ENCODE results near the gene ZNF148.

The ZNF148 gene

GRCh38 chr3:125289429-125289981, 85.6 kb downstream of the ZNF148 start:
- Histone ChIP-seq H3K4ac (ENCODE audit: low read depth, low read length) (no peak overlapping the region), H3K9ac (ENCODE audit: low read length) (no peak overlapping the region), H3K23ac (ENCODE audit: low read length) (no peak overlapping the region), H3K36me3 (ENCODE audit: control insufficient read depth, insufficient read depth, low read length) (peaks cover 1% of the 10 kb centered on the region), H3K4me3 (ENCODE audit: low read length) (no peak overlapping the region), H2BK5ac (ENCODE audit: low read length) (no peak overlapping the region), H3K4me2 (ENCODE audit: low read length) (no peak overlapping the region), H3K4me1 (ENCODE audit: control insufficient read depth, low read depth, low read length) (peaks cover 3% of the 10 kb centered on the region), H3K18ac (ENCODE audit: low read length) (no peak overlapping the region), H2BK15ac (replicated peaks; ENCODE audit: low read depth) (no peak overlapping the region), H3K79me2 (ENCODE audit: control insufficient read depth, insufficient read depth, low read length) (no peaks in the 10 kb centered on the region), H3K27ac (ENCODE audit: low read depth, low read length) (no peak overlapping the region), H4K8ac (ENCODE audit: low read depth, low read length) (no peak overlapping the region), H3K79me1 (ENCODE audit: low read length) (peaks cover 3% of the 10 kb centered on the region), H2AK5ac (ENCODE audit: low read length) (no peak overlapping the region), H3K27me3 (ENCODE audit: insufficient read depth, low read length, poor library complexity) (no peaks in the 10 kb centered on the region), H4K5ac (ENCODE audit: low read length) (no peak overlapping the region), H2BK120ac (ENCODE audit: low read depth, low read length) (no peak overlapping the region), H3K56ac (ENCODE audit: low read length) (no peak overlapping the region)
- peak; percentile 55 for DNase-seq
- no CpG with 5 or more reads among the region's 4 CpGs for WGBS (ENCODE audit: extremely low coverage, insufficient coverage, low lambda C conversion rate)

GRCh38 chr3:125287248-125287647, 87.9 kb downstream of the ZNF148 start:
- H3K4ac ChIP-seq (ENCODE audit: low read depth, low read length), result no peak overlapping the region
- H3K27me3 ChIP-seq (ENCODE audit: insufficient read depth, low read length, poor library complexity), result no peaks in the 10 kb centered on the region
- no peak overlapping the region for H2BK5ac ChIP-seq (ENCODE audit: low read length)
- H2AK5ac ChIP-seq (ENCODE audit: low read length), result no peak overlapping the region
- H3K4me3 ChIP-seq (ENCODE audit: low read length), result no peak overlapping the region
- DNase-seq, result no peak
- WGBS (ENCODE audit: extremely low coverage, insufficient coverage, low lambda C conversion rate), result no CpG with 5 or more reads among the region's 2 CpGs
- no peaks in the 10 kb centered on the region for H3K79me1 ChIP-seq (ENCODE audit: low read length)
- H3K18ac ChIP-seq (ENCODE audit: low read length), result no peak overlapping the region
- H2BK120ac ChIP-seq (ENCODE audit: low read depth, low read length), result no peak overlapping the region
- H3K27ac ChIP-seq (ENCODE audit: low read depth, low read length), result no peak overlapping the region
- H2BK15ac ChIP-seq (replicated peaks; ENCODE audit: low read depth), result no peak overlapping the region
- no peak overlapping the region for H3K23ac ChIP-seq (ENCODE audit: low read length)
- no peak overlapping the region for H3K56ac ChIP-seq (ENCODE audit: low read length)
- H4K8ac ChIP-seq (ENCODE audit: low read depth, low read length), result no peak overlapping the region
- H3K79me2 ChIP-seq (ENCODE audit: control insufficient read depth, insufficient read depth, low read length), result no peaks in the 10 kb centered on the region
- peaks cover 1% of the 10 kb centered on the region for H3K36me3 ChIP-seq (ENCODE audit: control insufficient read depth, insufficient read depth, low read length)
- H3K9ac ChIP-seq (ENCODE audit: low read length), result no peak overlapping the region
- no peak overlapping the region for H3K4me2 ChIP-seq (ENCODE audit: low read length)
- peaks cover 3% of the 10 kb centered on the region for H3K4me1 ChIP-seq (ENCODE audit: control insufficient read depth, low read depth, low read length)
- no peak overlapping the region for H4K5ac ChIP-seq (ENCODE audit: low read length)

- no peak overlapping the region for H3K4me2 ChIP-seq (ENCODE audit: low read length)
- H3K79me1 ChIP-seq (ENCODE audit: low read length), result no peaks in the 10 kb centered on the region
- H3K18ac ChIP-seq (ENCODE audit: low read length), result no peak overlapping the region
- no peaks in the 10 kb centered on the region for H3K36me3 ChIP-seq (ENCODE audit: control insufficient read depth, insufficient read depth, low read length)
- no peak overlapping the region for H3K27ac ChIP-seq (ENCODE audit: low read depth, low read length)
- peak overlapping the region; percentile 15 for H4K8ac ChIP-seq (ENCODE audit: low read depth, low read length)
- H3K4ac ChIP-seq (ENCODE audit: low read depth, low read length), result no peak overlapping the region
- no peaks in the 10 kb centered on the region for H3K27me3 ChIP-seq (ENCODE audit: insufficient read depth, low read length, poor library complexity)
- no peak overlapping the region for H2BK15ac ChIP-seq (replicated peaks; ENCODE audit: low read depth)
- H3K23ac ChIP-seq (ENCODE audit: low read length), result no peak overlapping the region
- no peak overlapping the region for H4K5ac ChIP-seq (ENCODE audit: low read length)
- no peak overlapping the region for H3K56ac ChIP-seq (ENCODE audit: low read length)
- H3K9ac ChIP-seq (ENCODE audit: low read length), result no peak overlapping the region
- no peak overlapping the region for H3K4me3 ChIP-seq (ENCODE audit: low read length)
- no peak for DNase-seq
- H2AK5ac ChIP-seq (ENCODE audit: low read length), result no peak overlapping the region
- no peaks in the 10 kb centered on the region for H3K4me1 ChIP-seq (ENCODE audit: control insufficient read depth, low read depth, low read length)
- no peaks in the 10 kb centered on the region for H3K79me2 ChIP-seq (ENCODE audit: control insufficient read depth, insufficient read depth, low read length)
- H2BK5ac ChIP-seq (ENCODE audit: low read length), result no peak overlapping the region
- no peak overlapping the region for H2BK120ac ChIP-seq (ENCODE audit: low read depth, low read length)
- WGBS (ENCODE audit: extremely low coverage, insufficient coverage, low lambda C conversion rate), result no CpG with 5 or more reads among the region's 1 CpG
These were observed 93.7 kb downstream of the ZNF148 start for GRCh38 chr3:125281381-125281780.

- H3K4me2 ChIP-seq (ENCODE audit: low read length), result no peak overlapping the region
- no peak overlapping the region for H3K23ac ChIP-seq (ENCODE audit: low read length)
- H3K27ac ChIP-seq (ENCODE audit: low read depth, low read length), result no peak overlapping the region
- no peak overlapping the region for H3K9ac ChIP-seq (ENCODE audit: low read length)
- no peak overlapping the region for H3K18ac ChIP-seq (ENCODE audit: low read length)
- no peaks in the 10 kb centered on the region for H3K36me3 ChIP-seq (ENCODE audit: control insufficient read depth, insufficient read depth, low read length)
- no peak overlapping the region for H2AK5ac ChIP-seq (ENCODE audit: low read length)
- no peak overlapping the region for H2BK120ac ChIP-seq (ENCODE audit: low read depth, low read length)
- no peaks in the 10 kb centered on the region for H3K79me1 ChIP-seq (ENCODE audit: low read length)
- H2BK15ac ChIP-seq (replicated peaks; ENCODE audit: low read depth), result no peak overlapping the region
- no peaks in the 10 kb centered on the region for H3K4me1 ChIP-seq (ENCODE audit: control insufficient read depth, low read depth, low read length)
- no peak overlapping the region for H2BK5ac ChIP-seq (ENCODE audit: low read length)
- no peak overlapping the region for H3K4ac ChIP-seq (ENCODE audit: low read depth, low read length)
- H3K4me3 ChIP-seq (ENCODE audit: low read length), result no peak overlapping the region
- no peak overlapping the region for H4K5ac ChIP-seq (ENCODE audit: low read length)
- H3K56ac ChIP-seq (ENCODE audit: low read length), result no peak overlapping the region
- H3K79me2 ChIP-seq (ENCODE audit: control insufficient read depth, insufficient read depth, low read length), result no peaks in the 10 kb centered on the region
- DNase-seq, result no peak
- no peak overlapping the region for H4K8ac ChIP-seq (ENCODE audit: low read depth, low read length)
- WGBS (ENCODE audit: extremely low coverage, insufficient coverage, low lambda C conversion rate), result no CpG with 5 or more reads among the region's 2 CpGs
- H3K27me3 ChIP-seq (ENCODE audit: insufficient read depth, low read length, poor library complexity), result no peaks in the 10 kb centered on the region
These were observed 94.3 kb downstream of the ZNF148 start for GRCh38 chr3:125280668-125281361.

- no peak overlapping the region for H2BK15ac ChIP-seq (replicated peaks; ENCODE audit: low read depth)
- no peak overlapping the region for H3K18ac ChIP-seq (ENCODE audit: low read length)
- no peak overlapping the region for H3K4me3 ChIP-seq (ENCODE audit: low read length)
- no peaks in the 10 kb centered on the region for H3K4me1 ChIP-seq (ENCODE audit: control insufficient read depth, low read depth, low read length)
- no peak overlapping the region for H3K23ac ChIP-seq (ENCODE audit: low read length)
- no peak overlapping the region for H4K8ac ChIP-seq (ENCODE audit: low read depth, low read length)
- no peaks in the 10 kb centered on the region for H3K36me3 ChIP-seq (ENCODE audit: control insufficient read depth, insufficient read depth, low read length)
- H2AK5ac ChIP-seq (ENCODE audit: low read length), result no peak overlapping the region
- H3K9ac ChIP-seq (ENCODE audit: low read length), result no peak overlapping the region
- DNase-seq, result no peak
- H3K27ac ChIP-seq (ENCODE audit: low read depth, low read length), result no peak overlapping the region
- H3K79me2 ChIP-seq (ENCODE audit: control insufficient read depth, insufficient read depth, low read length), result no peaks in the 10 kb centered on the region
- H2BK5ac ChIP-seq (ENCODE audit: low read length), result no peak overlapping the region
- H2BK120ac ChIP-seq (ENCODE audit: low read depth, low read length), result no peak overlapping the region
- H3K27me3 ChIP-seq (ENCODE audit: insufficient read depth, low read length, poor library complexity), result no peaks in the 10 kb centered on the region
- WGBS (ENCODE audit: extremely low coverage, insufficient coverage, low lambda C conversion rate), result no CpG with 5 or more reads among the region's 2 CpGs
- no peaks in the 10 kb centered on the region for H3K79me1 ChIP-seq (ENCODE audit: low read length)
- H4K5ac ChIP-seq (ENCODE audit: low read length), result no peak overlapping the region
- no peak overlapping the region for H3K4me2 ChIP-seq (ENCODE audit: low read length)
- no peak overlapping the region for H3K4ac ChIP-seq (ENCODE audit: low read depth, low read length)
- H3K56ac ChIP-seq (ENCODE audit: low read length), result no peak overlapping the region
These were observed 97.0 kb downstream of the ZNF148 start for GRCh38 chr3:125278155-125278554.

- no peaks in the 10 kb centered on the region for H3K36me3 ChIP-seq (ENCODE audit: control insufficient read depth, insufficient read depth, low read length)
- no peak overlapping the region for H3K9ac ChIP-seq (ENCODE audit: low read length)
- H2BK5ac ChIP-seq (ENCODE audit: low read length), result no peak overlapping the region
- H2AK5ac ChIP-seq (ENCODE audit: low read length), result no peak overlapping the region
- no peak overlapping the region for H3K27ac ChIP-seq (ENCODE audit: low read depth, low read length)
- H2BK120ac ChIP-seq (ENCODE audit: low read depth, low read length), result no peak overlapping the region
- no peak overlapping the region for H3K4ac ChIP-seq (ENCODE audit: low read depth, low read length)
- no peak overlapping the region for H3K23ac ChIP-seq (ENCODE audit: low read length)
- DNase-seq, result peak; percentile 59
- H3K18ac ChIP-seq (ENCODE audit: low read length), result no peak overlapping the region
- WGBS (ENCODE audit: extremely low coverage, insufficient coverage, low lambda C conversion rate), result no CpG with 5 or more reads among the region's 7 CpGs
- H3K79me2 ChIP-seq (ENCODE audit: control insufficient read depth, insufficient read depth, low read length), result no peaks in the 10 kb centered on the region
- no peak overlapping the region for H3K4me3 ChIP-seq (ENCODE audit: low read length)
- H3K79me1 ChIP-seq (ENCODE audit: low read length), result no peaks in the 10 kb centered on the region
- no peak overlapping the region for H4K5ac ChIP-seq (ENCODE audit: low read length)
- H2BK15ac ChIP-seq (replicated peaks; ENCODE audit: low read depth), result no peak overlapping the region
- H3K27me3 ChIP-seq (ENCODE audit: insufficient read depth, low read length, poor library complexity), result no peaks in the 10 kb centered on the region
- H3K4me2 ChIP-seq (ENCODE audit: low read length), result no peak overlapping the region
- no peak overlapping the region for H4K8ac ChIP-seq (ENCODE audit: low read depth, low read length)
- H3K56ac ChIP-seq (ENCODE audit: low read length), result no peak overlapping the region
- H3K4me1 ChIP-seq (ENCODE audit: control insufficient read depth, low read depth, low read length), result no peaks in the 10 kb centered on the region
These were observed 104.0 kb downstream of the ZNF148 start for GRCh38 chr3:125271127-125271526.

All from mesendoderm (in vitro differentiated cells).